Ascending aorta (tissue), 2 donors: ENCODE data around the gene TMEM126B. TPM values are rescaled to one million over a fixed set of nuclear protein-coding genes. Genes with fewer than 3 reads are reported as not detected.
"Not testable (repeated sequence)": the region's sequence is repeated elsewhere in the genome, so short reads cannot be mapped to it uniquely, and the experiment has no call there.

ENCODE experiments used
- DNase-seq, 2 donors: peaks; one replicate each; pipeline ENCODE4 v3.0.0-alpha.2; 2019; ENCODE audit warnings: low spot score in 2 of 2
- H3K27ac ChIP-seq, 2 donors: fragments of 200-600 bp; sonication (generic); one replicate each; pipeline ENCODE4 v1.5.1; 2016 to 2017; ENCODE audit warnings: mild to moderate bottlenecking in 1 of 2
- H3K27me3 ChIP-seq: fragments of 200-600 bp; sonication (generic); one replicate; pipeline ENCODE4 v1.5.1; 2017
- H3K36me3 ChIP-seq, 2 donors: fragments of 200-600 bp; sonication (generic); one replicate each; pipeline ENCODE4 v1.5.1; 2016
- H3K4me1 ChIP-seq, 2 donors: fragments of 200-600 bp; sonication (generic); one replicate each; pipeline ENCODE4 v1.5.1; 2016 to 2017; ENCODE audit warnings: mild to moderate bottlenecking in 1 of 2
- H3K4me3 ChIP-seq, 2 donors: fragments of 200-600 bp; sonication (generic); one replicate each; pipeline ENCODE4 v1.5.1; 2016 to 2017; ENCODE audit warnings: mild to moderate bottlenecking in 1 of 2
- H3K9me3 ChIP-seq, 2 donors: fragments of 200-600 bp; sonication (generic); one replicate each; pipeline ENCODE4 v1.5.1; 2016
- intact Hi-C: fragments of 100-400 bp; cut with DNase I; formaldehyde crosslinking; loops from one replicate; pipeline ENCODE4 v1.15.1; 2023
- total RNA-seq: library from RNA; depleted of rRNA; stranded (reverse); fragments of >200 nt; gene quantifications from one replicate; pipeline ENCODE4 v1.1.0, GENCODE V29; 2016
- TF ChIP-seq, protein P1 (sequence below), 3 experiments: fragments of 200-600 bp in 2 of 3; fragments of 450-650 bp in 1 of 3; sonication (generic) in 2 of 3; IDR thresholded peaks; one replicate each; pipeline ENCODE4 v1.5.1; 2016 to 2019; ENCODE audit warnings: antibody characterized with exemption in 3 of 3, mild to moderate bottlenecking in 1 of 3, moderate library complexity in 1 of 3

The TMEM126B gene
- total RNA-seq, 1 donor from 2014 or later: 76.4 TPM

DNA sequence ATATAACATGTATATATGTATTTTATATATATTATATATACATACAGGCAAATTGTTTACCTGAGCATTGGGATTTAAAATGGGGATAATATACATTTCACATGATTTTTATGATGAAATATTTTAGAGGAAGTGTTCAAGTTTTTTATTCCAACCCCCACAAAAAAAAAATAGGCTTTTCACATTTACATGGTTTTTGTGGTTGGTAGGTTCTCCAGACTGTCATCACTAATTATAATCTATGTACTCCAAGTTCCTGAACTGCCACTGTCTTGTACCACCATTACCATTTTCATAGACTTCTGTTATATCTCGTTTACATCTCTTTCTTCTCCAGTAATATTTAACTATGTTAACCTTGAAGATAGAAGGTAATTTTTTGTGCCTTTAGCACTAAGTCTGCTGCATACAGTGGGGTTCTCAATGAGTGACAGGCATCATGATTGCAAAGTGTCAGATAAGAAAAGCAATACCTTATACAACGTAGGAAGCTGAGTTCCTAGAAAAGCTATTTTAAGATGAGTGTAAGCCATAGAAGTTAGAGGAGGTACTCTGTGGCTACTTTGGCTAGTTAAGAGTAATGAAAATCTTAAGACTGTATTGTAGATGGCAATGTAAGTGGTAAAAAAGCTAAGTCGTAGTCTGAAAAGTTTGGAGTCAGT lies 24.5 kb downstream of the TMEM126B start:
- peaks cover 3 to 43% of the 10 kb centered on the region in 2 donors for H3K36me3 ChIP-seq
- no peak overlapping the region for H3K27ac ChIP-seq
- no peak for DNase-seq
- H3K4me3 ChIP-seq: no peak overlapping the region
- no peaks in the 10 kb centered on the region for H3K27me3 ChIP-seq
- H3K9me3 ChIP-seq: no peaks in the 10 kb centered on the region
- H3K4me1 ChIP-seq: peaks cover 3 to 10% of the 10 kb centered on the region in 2 donors
- intact Hi-C loops: no loop called here
- TF ChIP-seq, protein P1, sequence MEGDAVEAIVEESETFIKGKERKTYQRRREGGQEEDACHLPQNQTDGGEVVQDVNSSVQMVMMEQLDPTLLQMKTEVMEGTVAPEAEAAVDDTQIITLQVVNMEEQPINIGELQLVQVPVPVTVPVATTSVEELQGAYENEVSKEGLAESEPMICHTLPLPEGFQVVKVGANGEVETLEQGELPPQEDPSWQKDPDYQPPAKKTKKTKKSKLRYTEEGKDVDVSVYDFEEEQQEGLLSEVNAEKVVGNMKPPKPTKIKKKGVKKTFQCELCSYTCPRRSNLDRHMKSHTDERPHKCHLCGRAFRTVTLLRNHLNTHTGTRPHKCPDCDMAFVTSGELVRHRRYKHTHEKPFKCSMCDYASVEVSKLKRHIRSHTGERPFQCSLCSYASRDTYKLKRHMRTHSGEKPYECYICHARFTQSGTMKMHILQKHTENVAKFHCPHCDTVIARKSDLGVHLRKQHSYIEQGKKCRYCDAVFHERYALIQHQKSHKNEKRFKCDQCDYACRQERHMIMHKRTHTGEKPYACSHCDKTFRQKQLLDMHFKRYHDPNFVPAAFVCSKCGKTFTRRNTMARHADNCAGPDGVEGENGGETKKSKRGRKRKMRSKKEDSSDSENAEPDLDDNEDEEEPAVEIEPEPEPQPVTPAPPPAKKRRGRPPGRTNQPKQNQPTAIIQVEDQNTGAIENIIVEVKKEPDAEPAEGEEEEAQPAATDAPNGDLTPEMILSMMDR (IDR thresholded peaks at IDR 0.05): no peak

DNA sequence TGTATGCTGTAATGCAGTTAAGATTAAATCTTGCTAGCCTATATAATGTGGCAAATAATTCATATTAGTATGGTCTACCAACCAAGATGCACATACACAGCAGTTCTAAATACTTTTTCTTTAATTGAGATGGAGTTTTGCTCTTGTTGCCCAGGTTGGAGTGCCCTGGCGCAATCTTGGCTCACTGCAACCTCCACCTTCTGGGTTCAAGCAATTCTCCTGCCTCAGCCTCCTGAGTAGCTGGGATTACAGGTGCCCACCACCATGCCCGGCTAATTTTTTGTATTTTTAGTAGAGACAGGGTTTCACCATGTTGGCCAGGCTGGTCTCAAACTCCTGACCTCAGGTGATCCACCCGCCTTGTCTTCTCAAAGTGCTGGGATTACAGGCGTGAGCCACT lies 25.9 kb downstream of the TMEM126B start:
- H3K4me1 ChIP-seq, H3K4me3 ChIP-seq, H3K9me3 ChIP-seq, intact Hi-C loops, H3K27me3 ChIP-seq, H3K27ac ChIP-seq, DNase-seq: not testable (repeated sequence)
- H3K36me3 ChIP-seq: peaks cover 3 to 45% of the 10 kb centered on the region in 2 donors

DNA sequence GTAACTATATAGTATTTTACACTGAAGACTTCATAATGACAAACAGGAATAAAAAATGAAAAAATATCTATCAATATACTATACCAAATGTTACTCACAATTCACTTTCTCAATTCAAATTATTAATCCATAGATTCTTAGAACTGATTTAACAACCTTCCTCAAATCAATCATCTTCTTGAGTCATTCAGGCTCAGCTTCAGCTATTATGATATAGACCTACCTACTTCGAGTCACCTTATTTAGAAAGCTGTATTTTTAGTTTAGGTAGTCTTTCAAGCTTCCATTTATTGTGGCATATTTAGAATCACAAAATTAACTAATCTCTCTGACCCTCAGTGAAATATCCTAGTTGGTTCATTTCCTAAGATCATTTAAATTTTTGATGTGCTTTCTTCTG lies 28.4 kb downstream of the TMEM126B start:
- no peaks in the 10 kb centered on the region for H3K27me3 ChIP-seq
- H3K27ac ChIP-seq: no peak overlapping the region
- no peaks in the 10 kb centered on the region for H3K9me3 ChIP-seq
- peaks cover 7 to 55% of the 10 kb centered on the region in 2 donors for H3K36me3 ChIP-seq
- TF ChIP-seq, protein P1 (IDR thresholded peaks at IDR 0.05): no peak
- intact Hi-C loops: no loop called here
- H3K4me1 ChIP-seq: peaks cover 0 to 15% of the 10 kb centered on the region in 2 donors
- H3K4me3 ChIP-seq: no peak overlapping the region
- no peak for DNase-seq

DNA sequence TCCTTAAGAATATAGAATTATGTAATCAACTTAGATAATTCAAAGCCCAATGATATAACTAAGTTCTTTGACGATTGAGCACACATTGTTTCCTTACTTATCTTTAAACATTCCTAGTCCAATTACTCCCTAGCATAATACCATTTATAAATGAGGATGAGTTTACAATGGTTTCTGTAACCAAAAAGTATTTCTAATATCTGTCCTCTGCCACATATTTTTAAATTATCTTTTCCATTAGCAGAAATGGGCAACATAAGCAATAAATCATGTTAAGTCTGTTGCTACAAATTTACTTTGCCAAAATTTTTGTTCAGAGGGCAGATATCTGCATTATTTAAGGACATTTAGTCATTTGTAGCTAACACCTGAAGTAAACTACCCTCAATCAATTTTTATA lies 29.8 kb downstream of the TMEM126B start:
- Histone ChIP-seq H3K27me3 (no peaks in the 10 kb centered on the region), H3K36me3 (peaks cover 7 to 58% of the 10 kb centered on the region in 2 donors), H3K27ac (no peak overlapping the region), H3K9me3 (no peaks in the 10 kb centered on the region), H3K4me1 (peaks cover 0 to 27% of the 10 kb centered on the region in 2 donors), H3K4me3 (no peak overlapping the region)
- DNase-seq: no peak
- intact Hi-C loops: no loop called here
- TF ChIP-seq, protein P1 (IDR thresholded peaks at IDR 0.05): no peak

DNA sequence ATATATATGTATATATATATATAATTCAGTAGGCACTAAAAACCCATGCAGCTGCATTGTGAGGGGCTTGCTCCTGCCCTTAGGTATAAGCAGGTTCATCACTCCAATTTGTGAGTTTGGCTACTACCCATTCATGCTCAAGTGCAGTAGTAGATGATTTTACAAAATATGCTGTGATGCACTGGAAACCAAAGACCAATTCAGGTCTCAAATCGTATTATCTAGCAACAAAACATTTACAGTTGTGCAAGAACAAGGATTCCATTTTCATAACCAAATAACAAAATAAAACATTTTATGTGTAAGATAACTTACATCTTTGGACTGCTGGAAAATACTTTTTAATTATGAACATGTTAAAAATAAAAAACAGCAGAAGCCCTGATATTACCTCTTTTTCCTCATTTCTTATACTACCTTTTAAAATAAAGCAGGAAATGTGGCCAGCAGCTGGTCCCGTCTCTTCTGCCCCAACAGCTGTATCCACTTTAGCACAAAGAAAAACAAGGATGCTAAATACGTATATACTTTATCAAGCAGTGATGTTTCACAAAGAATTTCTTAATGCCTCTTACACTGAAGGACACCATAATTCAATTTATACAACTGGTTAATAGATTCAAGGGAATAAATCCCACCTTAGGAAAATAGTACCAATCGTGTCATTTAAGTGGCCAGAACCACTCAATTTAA lies 33.7 kb downstream of the TMEM126B start:
- no peaks in the 10 kb centered on the region for H3K27me3 ChIP-seq
- no peaks in the 10 kb centered on the region for H3K9me3 ChIP-seq
- intact Hi-C loops: loop anchor here (10.0 kb wide), 3 partner anchors 193 to 643 kb away; partner anchors contain the start of genes CCDC83, HIKESHI and PICALM
- DNase-seq: no peak
- peaks cover 4 to 23% of the 10 kb centered on the region in 2 donors for H3K36me3 ChIP-seq
- H3K4me3 ChIP-seq: peak overlapping the region; percentile 74 to 90
- no peak overlapping the region for H3K27ac ChIP-seq
- TF ChIP-seq, protein P1 (IDR thresholded peaks at IDR 0.05): no peak
- peaks cover 0 to 27% of the 10 kb centered on the region in 2 donors for H3K4me1 ChIP-seq
